ENCODE results near the gene BATF.

BATF gene

DNA sequence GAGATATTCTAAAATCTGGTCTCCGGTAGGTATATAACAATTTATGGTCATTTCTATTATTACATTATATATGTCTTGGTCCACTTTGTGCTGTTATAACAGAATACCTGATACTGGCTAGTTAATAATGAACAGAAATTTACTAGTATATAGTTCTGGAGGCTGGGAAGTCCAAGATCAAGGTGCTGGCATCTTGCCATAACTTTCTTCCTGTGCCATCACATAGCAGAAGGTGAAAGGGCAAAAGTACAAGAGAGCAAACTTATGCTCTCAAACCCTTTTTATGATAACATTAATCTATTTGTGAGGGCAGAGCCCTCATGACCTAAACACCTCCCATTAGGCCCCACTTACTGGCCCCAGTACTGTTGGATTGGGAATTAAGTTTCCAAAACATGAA, 17.9 kb upstream of the BATF start:
- no peaks in the 10 kb centered on the region for H3K9me3 ChIP-seq (ENCODE audit: control insufficient read depth, insufficient read depth, low read depth, low read length)
- ChIA-PET POLR2A (no interaction called here), CTCF (interaction anchor here (1.3 kb wide), 1 partner anchor 58 kb away, joined by 5 read pairs; no protein-coding TSS in a partner anchor)
- H3K36me3 ChIP-seq (ENCODE audit: control insufficient read depth in 2 of 2, insufficient read depth in 1 of 2, low read length in 2 of 2): no peaks in the 10 kb centered on the region
- H3K4me1 ChIP-seq (ENCODE audit: control insufficient read depth, insufficient read depth, low read length): no peaks in the 10 kb centered on the region
- no peak overlapping the region for H3K4me3 ChIP-seq (ENCODE audit: low read depth, low read length)
- TF ChIP-seq YY2 (tag by site-specific recombination; IDR thresholded peaks at IDR 0.05): no peak
- no peak for TF ChIP-seq ZSCAN23 (tag by site-specific recombination; IDR thresholded peaks at IDR 0.05)
- TF ChIP-seq ZFHX2 (tag by site-specific recombination; conservative IDR thresholded peaks at IDR 0.05): no peak
- no peak for TF ChIP-seq ZNF843 (tag by site-specific recombination; IDR thresholded peaks at IDR 0.05)
- TF ChIP-seq ZSCAN30 (tag by site-specific recombination; IDR thresholded peaks at IDR 0.05): no peak
- no peak for TF ChIP-seq KLF17 (tag by site-specific recombination; IDR thresholded peaks at IDR 0.05)
- no peak for TF ChIP-seq KLF10 (tag by site-specific recombination; IDR thresholded peaks at IDR 0.05)
- TF ChIP-seq ZNF223 (tag by site-specific recombination; IDR thresholded peaks at IDR 0.05): no peak
- no peak for TF ChIP-seq ZNF501 (tag by site-specific recombination; IDR thresholded peaks at IDR 0.05)
- TF ChIP-seq ZBTB17 (tag by site-specific recombination; IDR thresholded peaks at IDR 0.05): no peak
- TF ChIP-seq, protein P1, sequence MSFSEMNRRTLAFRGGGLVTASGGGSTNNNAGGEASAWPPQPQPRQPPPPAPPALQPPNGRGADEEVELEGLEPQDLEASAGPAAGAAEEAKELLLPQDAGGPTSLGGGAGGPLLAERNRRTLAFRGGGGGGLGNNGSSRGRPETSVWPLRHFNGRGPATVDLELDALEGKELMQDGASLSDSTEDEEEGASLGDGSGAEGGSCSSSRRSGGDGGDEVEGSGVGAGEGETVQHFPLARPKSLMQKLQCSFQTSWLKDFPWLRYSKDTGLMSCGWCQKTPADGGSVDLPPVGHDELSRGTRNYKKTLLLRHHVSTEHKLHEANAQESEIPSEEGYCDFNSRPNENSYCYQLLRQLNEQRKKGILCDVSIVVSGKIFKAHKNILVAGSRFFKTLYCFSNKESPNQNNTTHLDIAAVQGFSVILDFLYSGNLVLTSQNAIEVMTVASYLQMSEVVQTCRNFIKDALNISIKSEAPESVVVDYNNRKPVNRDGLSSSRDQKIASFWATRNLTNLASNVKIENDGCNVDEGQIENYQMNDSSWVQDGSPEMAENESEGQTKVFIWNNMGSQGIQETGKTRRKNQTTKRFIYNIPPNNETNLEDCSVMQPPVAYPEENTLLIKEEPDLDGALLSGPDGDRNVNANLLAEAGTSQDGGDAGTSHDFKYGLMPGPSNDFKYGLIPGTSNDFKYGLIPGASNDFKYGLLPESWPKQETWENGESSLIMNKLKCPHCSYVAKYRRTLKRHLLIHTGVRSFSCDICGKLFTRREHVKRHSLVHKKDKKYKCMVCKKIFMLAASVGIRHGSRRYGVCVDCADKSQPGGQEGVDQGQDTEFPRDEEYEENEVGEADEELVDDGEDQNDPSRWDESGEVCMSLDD (tag by site-specific recombination; IDR thresholded peaks at IDR 0.05): no peak
- no peak for TF ChIP-seq ZNF777 (tag by site-specific recombination; IDR thresholded peaks at IDR 0.05; ENCODE audit: borderline replicate concordance)
- TF ChIP-seq KLF9 (tag by site-specific recombination; IDR thresholded peaks at IDR 0.05; ENCODE audit: low read depth): no peak
- TF ChIP-seq ZNF221 (tag by site-specific recombination; IDR thresholded peaks at IDR 0.05; ENCODE audit: borderline replicate concordance): no peak
- TF ChIP-seq ZNF76 (tag by site-specific recombination; IDR thresholded peaks at IDR 0.05; ENCODE audit: borderline replicate concordance, low read depth): no peak
- H3K27ac ChIP-seq (ENCODE audit: extremely low read depth, low read depth, low read length): no peak overlapping the region

- TF ChIP-seq, protein P1 (tag by site-specific recombination; IDR thresholded peaks at IDR 0.05): no peak
- TF ChIP-seq OSR2 (tag by site-specific recombination; IDR thresholded peaks at IDR 0.05) (no peak), SETDB1 (IDR thresholded peaks at IDR 0.05; ENCODE audit: insufficient read length, low read length) (peak; percentile 75), ZNF776 (tag by site-specific recombination; IDR thresholded peaks at IDR 0.05; ENCODE audit: borderline replicate concordance) (no peak), ZNF514 (tag by site-specific recombination; IDR thresholded peaks at IDR 0.05) (no peak)
- TF ChIP-seq, protein P2, sequence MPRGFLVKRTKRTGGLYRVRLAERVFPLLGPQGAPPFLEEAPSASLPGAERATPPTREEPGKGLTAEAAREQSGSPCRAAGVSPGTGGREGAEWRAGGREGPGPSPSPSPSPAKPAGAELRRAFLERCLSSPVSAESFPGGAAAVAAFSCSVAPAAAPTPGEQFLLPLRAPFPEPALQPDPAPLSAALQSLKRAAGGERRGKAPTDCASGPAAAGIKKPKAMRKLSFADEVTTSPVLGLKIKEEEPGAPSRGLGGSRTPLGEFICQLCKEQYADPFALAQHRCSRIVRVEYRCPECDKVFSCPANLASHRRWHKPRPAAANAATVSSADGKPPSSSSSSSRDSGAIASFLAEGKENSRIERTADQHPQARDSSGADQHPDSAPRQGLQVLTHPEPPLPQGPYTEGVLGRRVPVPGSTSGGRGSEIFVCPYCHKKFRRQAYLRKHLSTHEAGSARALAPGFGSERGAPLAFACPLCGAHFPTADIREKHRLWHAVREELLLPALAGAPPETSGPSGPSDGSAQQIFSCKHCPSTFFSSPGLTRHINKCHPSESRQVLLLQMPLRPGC (tag by site-specific recombination; IDR thresholded peaks at IDR 0.05): no peak
- H3K27ac ChIP-seq (ENCODE audit: extremely low read depth, low read depth, low read length): no peak overlapping the region
- POLR2A ChIA-PET: no interaction called here
- H3K4me3 ChIP-seq (ENCODE audit: low read depth, low read length): no peak overlapping the region
- CTCF ChIA-PET: interaction anchor here (0.6 to 0.8 kb wide), 2 partner anchors 11 to 51 kb away, joined by 3 read pairs; no protein-coding TSS in a partner anchor
- H3K36me3 ChIP-seq (ENCODE audit: control insufficient read depth in 2 of 2, insufficient read depth in 1 of 2, low read length in 2 of 2): no peaks in the 10 kb centered on the region
- H3K4me1 ChIP-seq (ENCODE audit: control insufficient read depth, insufficient read depth, low read length): no peaks in the 10 kb centered on the region
- H3K9me3 ChIP-seq (ENCODE audit: control insufficient read depth, insufficient read depth, low read depth, low read length): no peaks in the 10 kb centered on the region
Observed at GRCh38 chr14:75506930-75507329, 15.3 kb upstream of the BATF start.
